ENCODE results near the gene NFAT5.

DNA sequence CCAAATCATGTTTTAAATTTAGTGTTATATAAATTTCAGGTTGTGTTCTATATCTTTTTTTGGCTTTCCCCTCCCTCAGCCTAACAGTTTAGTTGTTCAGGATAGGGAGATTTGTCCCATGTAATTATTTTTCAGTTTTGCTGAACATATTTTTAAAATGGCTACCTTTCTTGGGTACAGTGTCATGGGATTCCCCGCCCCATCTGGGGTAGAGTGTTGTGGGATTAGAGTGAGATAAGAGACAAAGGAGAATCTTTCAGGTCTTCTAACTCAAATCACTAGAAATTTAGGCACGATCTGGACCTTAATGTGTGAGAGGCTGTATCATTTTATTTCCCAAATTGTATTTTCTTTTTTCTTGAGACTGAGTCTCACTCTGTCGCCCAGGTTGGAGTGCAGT lies 24.8 kb downstream of the NFAT5 start:
- no peak for TF ChIP-seq SUZ12 (IDR thresholded peaks at IDR 0.05; ENCODE audit: extremely low read depth, insufficient read depth, insufficient read length)
- TF ChIP-seq YY1 (IDR thresholded peaks at IDR 0.05; ENCODE audit: insufficient read depth, insufficient read length) = no peak

Measured in NT2/D1 (cell line).